DMS114 treated with DMSO at 0.1 percent for 48 hours (cell line): ENCODE data around the gene PAK6.
A peak's percentile ranks its signal among the peaks of the same experiment; 100 is the strongest.

Experiments
- DNase-seq: peaks from one replicate; lab custom pipeline; 2025; ENCODE audit not compliant: unreplicated experiment; lab: John Stamatoyannopoulos, UW

The PAK6 gene

DNA sequence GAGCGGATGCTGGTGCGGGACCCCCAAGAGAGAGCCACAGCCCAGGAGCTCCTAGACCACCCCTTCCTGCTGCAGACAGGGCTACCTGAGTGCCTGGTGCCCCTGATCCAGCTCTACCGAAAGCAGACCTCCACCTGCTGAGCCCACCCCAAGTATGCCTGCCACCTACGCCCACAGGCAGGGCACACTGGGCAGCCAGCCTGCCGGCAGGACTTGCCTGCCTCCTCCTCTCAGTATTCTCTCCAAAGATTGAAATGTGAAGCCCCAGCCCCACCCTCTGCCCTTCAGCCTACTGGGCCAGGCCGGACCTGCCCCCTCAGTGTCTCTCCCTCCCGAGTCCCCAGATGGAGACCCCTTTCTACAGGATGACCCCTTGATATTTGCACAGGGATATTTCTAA is 37.1 kb downstream of the PAK6 start:
- no peak for DNase-seq

DNA sequence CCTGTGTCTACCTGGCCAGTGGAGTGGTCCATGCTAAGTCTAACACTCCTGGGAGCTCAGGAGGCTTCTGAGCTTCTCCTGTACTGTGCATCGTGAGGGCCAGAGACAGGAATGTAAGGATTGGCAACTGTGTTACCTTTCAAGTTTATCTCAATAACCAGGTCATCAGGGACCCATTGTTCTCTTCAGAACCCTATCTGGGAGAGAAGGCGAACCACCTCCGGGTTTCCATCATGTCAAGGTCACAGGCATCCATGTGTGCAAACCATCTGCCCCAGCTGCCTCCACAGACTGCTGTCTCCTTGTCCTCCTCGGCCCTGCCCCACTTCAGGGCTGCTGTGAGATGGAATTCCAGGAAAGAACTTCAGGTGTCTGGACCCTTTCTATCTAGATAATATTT is 38.1 kb downstream of the PAK6 start:
- no peak for DNase-seq

GRCh38 chr15:40277471-40277870 is 38.6 kb downstream of the PAK6 start:
- no peak for DNase-seq

GRCh38 chr15:40278026-40278425 is 39.2 kb downstream of the PAK6 start:
- DNase-seq: no peak

- peak; percentile 40 for DNase-seq
Measured at GRCh38 chr15:40279437-40280141, 40.7 kb downstream of the PAK6 start.

- no peak for DNase-seq
Measured at GRCh38 chr15:40280260-40281056, 41.6 kb downstream of the PAK6 start.

GRCh38 chr15:40281057-40281800 is 42.4 kb downstream of the PAK6 start:
- DNase-seq: no peak

- DNase-seq: no peak
Measured at GRCh38 chr15:40281801-40282146, 42.9 kb downstream of the PAK6 start.

- DNase-seq: peak; percentile 17
Measured at GRCh38 chr15:40282147-40282868, 43.4 kb downstream of the PAK6 start.

DNA sequence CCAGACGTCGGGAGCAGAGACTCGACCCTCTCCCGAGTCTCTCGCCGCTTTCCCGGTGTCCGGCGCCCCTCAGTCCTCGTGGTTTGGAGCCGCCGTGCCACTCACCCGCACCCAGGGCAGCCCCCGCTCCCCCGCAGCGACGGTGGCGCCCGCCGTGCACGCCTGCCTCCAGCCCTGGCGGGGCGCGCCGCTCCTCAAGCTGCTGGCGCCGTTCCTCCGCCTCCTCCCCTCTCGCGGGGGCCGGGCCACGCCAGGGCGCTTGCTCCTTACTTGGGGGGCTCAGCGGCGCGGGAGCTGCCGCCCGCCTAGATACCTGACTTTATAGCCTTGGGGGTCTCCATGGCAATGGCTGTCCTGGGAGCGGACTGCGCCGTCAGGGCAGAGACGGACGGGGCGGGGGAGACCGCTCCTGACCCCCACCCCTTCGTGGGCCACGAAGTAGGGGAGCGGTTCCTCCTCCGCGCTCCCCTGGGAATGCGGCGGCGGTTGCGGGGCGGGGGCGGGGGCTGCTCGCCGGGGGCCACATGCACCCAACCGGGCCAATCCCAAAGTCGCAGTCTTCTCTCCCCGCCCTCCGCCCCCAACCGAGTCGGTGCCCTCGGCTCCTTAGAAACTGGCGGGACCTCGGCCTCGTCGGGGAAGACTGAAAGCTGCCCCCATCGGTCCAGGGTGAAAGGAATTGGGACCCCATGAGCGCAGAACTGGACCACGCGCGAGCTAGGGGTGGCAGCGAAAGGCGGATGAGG is 44.2 kb downstream of the PAK6 start, which contains the start of gene ANKRD63:
Gene ANKRD63 (minus strand): TSS at position 196 of the 746 bp plus-strand sequence. CDS start 478 bp downstream, outside the sequence.
- no peak for DNase-seq

- DNase-seq: no peak
Measured at GRCh38 chr15:40283615-40284300, 44.9 kb downstream of the PAK6 start.

DNA sequence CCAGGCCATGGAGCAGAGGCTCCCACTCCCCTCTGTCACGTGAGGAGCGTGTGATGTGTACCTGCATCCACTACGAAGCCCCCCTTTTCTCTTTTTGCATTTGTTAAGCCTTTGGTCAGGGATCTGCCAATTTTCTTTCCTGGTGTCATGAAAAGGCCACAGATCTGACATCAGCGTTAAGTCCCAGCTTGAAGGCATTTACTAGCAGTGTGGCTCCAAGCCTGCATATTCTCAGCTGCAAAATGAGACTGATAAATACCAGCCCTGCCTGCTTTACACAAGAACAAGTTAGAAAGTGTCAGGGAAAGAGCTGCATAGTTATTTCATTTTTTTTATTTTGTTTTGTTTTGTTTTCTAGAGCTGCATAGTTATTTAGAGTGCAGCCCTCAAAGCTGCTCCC is 46.3 kb downstream of the PAK6 start:
- no peak for DNase-seq

GRCh38 chr15:40285554-40286011 is 46.7 kb downstream of the PAK6 start:
- no peak for DNase-seq

DNA sequence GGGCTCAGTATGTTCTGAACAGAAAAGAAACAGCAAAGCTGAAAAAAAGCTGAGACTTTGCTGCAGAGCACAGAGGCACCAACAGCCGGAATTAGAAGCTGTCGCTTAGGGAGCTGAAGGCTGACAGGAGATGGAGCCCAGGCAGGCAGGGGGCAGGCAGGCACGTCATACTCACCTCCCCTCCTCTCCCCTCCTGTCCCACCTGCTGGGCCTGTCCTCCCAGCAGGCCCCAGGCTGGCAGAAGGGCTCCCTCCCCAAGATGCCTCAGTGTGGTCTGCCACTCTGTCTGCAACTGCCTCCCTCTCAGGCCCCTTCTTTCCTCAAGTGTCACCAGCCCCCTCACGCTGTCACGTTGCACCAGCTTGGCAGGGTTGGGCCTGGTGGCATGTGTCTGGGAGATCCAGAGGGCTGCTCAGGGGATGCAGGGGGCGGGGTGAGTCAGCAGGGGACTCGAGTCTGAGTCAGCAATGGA is 47.2 kb downstream of the PAK6 start:
- DNase-seq: no peak

GRCh38 chr15:40286794-40287193 is 47.9 kb downstream of the PAK6 start:
- DNase-seq: no peak

GRCh38 chr15:40287505-40287904 is 48.6 kb downstream of the PAK6 start:
- DNase-seq: no peak

- DNase-seq: no peak
Measured at GRCh38 chr15:40287968-40288367, 49.1 kb downstream of the PAK6 start.

- DNase-seq: no peak
Measured at GRCh38 chr15:40289140-40289775, 50.4 kb downstream of the PAK6 start.

DNA sequence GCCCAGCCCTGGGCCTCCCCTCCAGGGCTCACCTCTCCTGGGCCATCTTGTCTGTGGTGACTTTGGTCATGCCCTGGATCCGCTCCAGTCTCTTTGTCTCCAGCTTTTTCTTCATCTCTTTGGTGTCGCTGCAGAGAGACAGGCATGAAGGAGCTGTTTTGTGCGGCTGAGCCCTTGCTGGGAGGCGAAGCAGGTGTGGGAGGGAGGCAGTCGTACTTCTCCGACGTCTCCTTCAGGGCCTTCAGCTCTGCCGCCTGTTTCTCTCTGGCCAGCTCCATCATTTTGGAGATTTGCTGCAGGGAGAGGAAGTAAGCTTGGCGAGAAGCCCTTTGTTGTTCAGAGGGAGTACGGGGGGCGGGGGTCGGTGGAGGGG is 51.7 kb downstream of the PAK6 start:
- no peak for DNase-seq
